ENCODE data around the gene ITSN2.
A peak's percentile ranks its signal among the peaks of the same experiment; 100 is the strongest.

Gene ITSN2

DNA sequence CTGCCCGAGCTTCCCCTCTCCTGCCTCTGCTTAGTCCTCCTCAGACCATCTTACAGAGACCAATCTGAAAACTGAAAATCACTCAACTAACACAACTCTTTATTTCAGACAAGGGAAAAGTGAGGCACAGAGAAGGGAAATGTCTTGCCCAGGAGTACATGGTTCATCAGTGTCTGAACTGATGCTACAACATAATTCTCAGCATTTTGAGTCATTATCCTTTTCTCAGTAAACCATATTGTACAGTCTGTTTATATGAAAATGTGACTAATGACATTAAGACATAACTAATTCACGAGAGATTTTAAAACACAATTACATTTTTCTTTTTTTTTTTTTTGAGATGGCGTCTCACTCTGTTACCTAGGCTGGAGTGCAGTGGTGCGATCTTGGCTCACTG, 62.7 kb downstream of the ITSN2 start:
- no peaks in the 10 kb centered on the region for H3K4me1 Mint-ChIP-seq (ENCODE audit: low read depth)
- H3K36me3 Mint-ChIP-seq (ENCODE audit: low read depth) = peaks cover 87% of the 10 kb centered on the region
- no peak overlapping the region for H3K4me3 Mint-ChIP-seq
- intact Hi-C loops (cut with micrococcal nuclease) = no loop called here
- H3K27ac Mint-ChIP-seq = no peak overlapping the region
- H3K27me3 Mint-ChIP-seq = no peaks in the 10 kb centered on the region
- H3K9me3 Mint-ChIP-seq = no peaks in the 10 kb centered on the region

DNA sequence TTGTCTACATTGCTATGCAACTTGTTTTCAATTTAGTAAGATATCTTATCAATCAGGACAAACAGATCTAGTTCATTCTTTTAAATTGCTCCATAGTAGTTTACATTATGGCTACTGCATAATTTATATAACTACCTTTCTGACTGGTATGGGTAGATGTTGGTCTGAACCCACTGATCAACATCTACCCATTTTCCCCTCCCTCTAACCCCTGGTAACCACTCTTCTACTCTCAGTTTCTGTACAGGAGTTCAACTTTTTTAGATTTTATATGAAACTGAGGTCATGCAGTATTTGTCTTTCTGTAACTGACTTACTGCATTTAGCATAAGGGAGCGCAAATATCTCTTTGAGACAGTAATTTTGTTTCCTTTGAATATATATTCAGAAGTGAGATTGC, 73.2 kb downstream of the ITSN2 start:
- H3K4me3 Mint-ChIP-seq = no peak overlapping the region
- H3K36me3 Mint-ChIP-seq (ENCODE audit: low read depth) = peaks cover 73% of the 10 kb centered on the region
- intact Hi-C loops (cut with micrococcal nuclease) = no loop called here
- no peaks in the 10 kb centered on the region for H3K27me3 Mint-ChIP-seq
- no peak overlapping the region for H3K27ac Mint-ChIP-seq
- H3K4me1 Mint-ChIP-seq (ENCODE audit: low read depth) = no peaks in the 10 kb centered on the region
- no peaks in the 10 kb centered on the region for H3K9me3 Mint-ChIP-seq

DNA sequence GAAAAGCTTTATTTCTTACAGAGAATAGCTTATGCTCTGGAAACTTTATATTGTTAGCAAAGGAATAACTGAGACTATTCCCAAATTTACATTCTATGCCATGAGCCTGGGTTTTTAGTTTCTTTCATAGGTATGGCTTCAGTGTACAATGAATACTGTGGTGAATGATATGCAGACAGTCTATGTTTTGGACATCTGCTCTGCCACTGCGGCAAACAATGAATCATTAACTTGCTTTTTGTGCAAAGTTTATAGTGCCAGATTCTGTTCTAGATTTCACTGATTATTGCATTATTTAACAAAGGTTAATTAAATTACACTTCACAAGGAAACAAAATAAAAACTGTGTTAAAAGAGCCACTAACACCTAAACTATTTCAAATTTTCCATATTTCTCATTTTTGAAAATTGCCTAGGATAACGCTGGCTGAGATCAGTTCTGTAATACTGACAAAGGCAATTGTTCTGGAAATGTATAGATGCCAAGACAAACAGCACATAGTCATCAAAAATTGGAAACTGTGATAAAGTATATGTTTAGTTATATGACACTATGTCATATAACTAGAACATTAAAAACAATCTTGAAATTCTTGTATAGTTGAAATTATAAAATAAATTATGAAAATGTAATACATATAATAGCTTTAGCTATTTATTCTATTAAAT, 74.7 kb downstream of the ITSN2 start:
- Mint-ChIP-seq H3K4me3 (no peak overlapping the region), H3K27ac (no peak overlapping the region), H3K27me3 (no peaks in the 10 kb centered on the region), H3K36me3 (ENCODE audit: low read depth) (peaks cover 58% of the 10 kb centered on the region), H3K9me3 (no peaks in the 10 kb centered on the region), H3K4me1 (ENCODE audit: low read depth) (no peaks in the 10 kb centered on the region)
- intact Hi-C loops (cut with micrococcal nuclease) = no loop called here

DNA sequence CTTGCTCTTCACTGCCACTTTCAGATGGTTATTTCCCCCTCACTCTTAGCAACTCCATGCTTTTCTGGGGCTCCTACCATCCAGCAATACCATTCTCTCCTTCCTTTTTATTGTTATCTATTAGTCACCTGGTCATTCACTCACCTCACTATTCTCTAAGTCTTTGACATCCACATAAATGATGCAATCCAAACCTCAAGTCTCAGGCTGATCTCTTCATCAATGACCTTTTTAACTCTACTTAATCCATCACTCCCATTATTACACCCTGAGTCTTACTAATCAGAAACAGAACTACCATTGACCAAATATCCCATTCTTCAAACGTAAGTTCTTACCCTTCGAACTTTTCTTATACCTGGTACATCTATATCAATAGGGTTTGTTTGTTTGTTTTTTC, 79.7 kb downstream of the ITSN2 start:
- Mint-ChIP-seq H3K9me3 (no peaks in the 10 kb centered on the region), H3K27ac (no peak overlapping the region), H3K27me3 (no peaks in the 10 kb centered on the region), H3K36me3 (ENCODE audit: low read depth) (peaks cover 29% of the 10 kb centered on the region), H3K4me1 (ENCODE audit: low read depth) (peaks cover 13% of the 10 kb centered on the region), H3K4me3 (no peak overlapping the region)
- intact Hi-C loops (cut with micrococcal nuclease) = no loop called here

DNA sequence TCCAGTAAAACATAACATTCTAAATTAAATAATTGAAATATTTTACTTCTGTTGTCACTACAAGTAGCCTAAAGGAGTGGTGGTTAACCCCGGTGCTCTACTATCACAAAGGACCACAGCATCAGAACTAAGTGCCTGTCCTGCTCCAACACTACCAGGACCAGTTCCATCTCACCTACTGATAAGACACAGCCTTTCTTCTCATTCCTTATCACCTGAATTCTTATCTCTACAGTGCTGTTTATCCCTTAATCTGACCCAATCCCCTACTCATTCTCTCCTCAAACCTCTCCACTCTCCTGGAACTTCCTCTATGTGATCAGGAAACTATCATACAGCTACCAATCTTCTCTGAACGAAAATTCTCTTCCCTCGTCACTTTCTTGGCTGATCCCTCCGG, 80.2 kb downstream of the ITSN2 start:
- intact Hi-C loops (cut with micrococcal nuclease) = no loop called here
- Mint-ChIP-seq H3K36me3 (ENCODE audit: low read depth) (peaks cover 24% of the 10 kb centered on the region), H3K27me3 (no peaks in the 10 kb centered on the region), H3K4me3 (no peak overlapping the region), H3K9me3 (no peaks in the 10 kb centered on the region), H3K4me1 (ENCODE audit: low read depth) (peaks cover 13% of the 10 kb centered on the region), H3K27ac (no peak overlapping the region)

DNA sequence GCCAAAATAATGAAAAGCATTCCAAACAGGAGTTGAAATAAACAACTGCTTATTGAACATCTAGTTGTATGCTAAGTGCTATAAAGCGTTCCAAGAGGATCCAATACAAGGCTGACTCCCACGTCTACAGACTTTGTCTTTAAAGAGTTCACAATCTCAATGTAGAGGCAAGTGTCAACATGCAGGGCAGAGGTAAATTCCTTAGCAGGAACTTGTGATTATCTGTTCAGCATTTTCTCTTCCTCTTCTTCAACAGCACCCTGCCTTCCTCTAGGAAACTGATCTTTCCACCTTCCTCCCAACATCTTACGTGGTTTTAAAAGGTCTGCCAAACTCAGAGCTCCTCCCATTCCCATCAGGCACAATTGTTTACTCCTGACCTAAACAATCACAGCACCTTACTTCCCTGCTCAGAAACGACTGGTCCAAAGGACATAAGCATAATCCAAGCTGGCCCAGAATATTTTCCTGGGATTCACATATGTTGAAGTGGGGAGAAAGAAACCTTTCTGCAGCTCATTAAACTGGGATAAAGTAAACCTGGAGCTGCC, 83.9 kb downstream of the ITSN2 start:
- intact Hi-C loops (cut with micrococcal nuclease) = no loop called here
- H3K9me3 Mint-ChIP-seq = no peaks in the 10 kb centered on the region
- no peak overlapping the region for H3K4me3 Mint-ChIP-seq
- no peaks in the 10 kb centered on the region for H3K27me3 Mint-ChIP-seq
- peaks cover 31% of the 10 kb centered on the region for H3K4me1 Mint-ChIP-seq (ENCODE audit: low read depth)
- H3K36me3 Mint-ChIP-seq (ENCODE audit: low read depth) = peaks cover 47% of the 10 kb centered on the region
- no peak overlapping the region for H3K27ac Mint-ChIP-seq

DNA sequence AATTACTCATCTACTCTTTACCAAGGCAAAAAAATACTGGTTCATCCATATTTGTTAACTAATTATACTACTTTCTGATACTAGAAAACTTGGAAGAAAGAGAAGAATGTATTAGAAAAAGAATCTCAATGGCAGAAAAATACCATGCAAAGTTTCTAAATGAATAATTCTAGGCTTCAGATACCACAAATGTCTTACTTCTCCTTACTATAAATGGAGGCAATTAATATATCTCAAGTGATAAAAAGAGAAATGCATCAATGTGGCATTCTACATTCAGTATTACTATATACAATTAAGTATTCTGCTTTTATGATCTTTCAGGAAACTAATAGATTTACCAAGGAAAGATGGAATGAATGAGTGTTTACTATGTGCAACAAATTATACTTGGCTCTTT, 85.5 kb downstream of the ITSN2 start:
- H3K36me3 Mint-ChIP-seq (ENCODE audit: low read depth) = peaks cover 63% of the 10 kb centered on the region
- H3K27me3 Mint-ChIP-seq = no peaks in the 10 kb centered on the region
- intact Hi-C loops (cut with micrococcal nuclease) = no loop called here
- no peak overlapping the region for H3K4me3 Mint-ChIP-seq
- H3K27ac Mint-ChIP-seq = no peak overlapping the region
- H3K9me3 Mint-ChIP-seq = no peaks in the 10 kb centered on the region
- H3K4me1 Mint-ChIP-seq (ENCODE audit: low read depth) = peaks cover 36% of the 10 kb centered on the region

DNA sequence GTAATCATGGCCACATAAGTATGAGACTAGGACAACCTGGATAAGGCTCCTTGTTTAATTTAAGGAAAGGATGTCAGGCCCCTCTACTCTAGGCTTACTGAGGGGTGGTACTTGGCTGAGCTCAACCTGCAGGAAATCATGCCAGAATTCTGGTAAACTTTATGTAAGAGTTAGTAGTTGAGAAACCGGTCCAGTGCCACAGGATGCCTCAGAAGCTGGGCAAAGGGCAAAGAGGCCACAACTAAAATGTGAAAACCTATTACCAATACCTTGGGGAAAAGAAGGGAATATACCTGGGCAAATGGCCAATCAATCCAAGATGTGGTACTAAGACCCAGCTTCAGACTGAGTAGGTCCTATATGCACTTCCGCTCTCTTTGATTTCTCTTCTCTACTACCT, 86.7 kb downstream of the ITSN2 start:
- Mint-ChIP-seq H3K4me1 (ENCODE audit: low read depth) (peaks cover 41% of the 10 kb centered on the region), H3K27me3 (no peaks in the 10 kb centered on the region), H3K36me3 (ENCODE audit: low read depth) (peaks cover 75% of the 10 kb centered on the region), H3K4me3 (no peak overlapping the region), H3K27ac (no peak overlapping the region), H3K9me3 (no peaks in the 10 kb centered on the region)
- intact Hi-C loops (cut with micrococcal nuclease) = no loop called here

DNA sequence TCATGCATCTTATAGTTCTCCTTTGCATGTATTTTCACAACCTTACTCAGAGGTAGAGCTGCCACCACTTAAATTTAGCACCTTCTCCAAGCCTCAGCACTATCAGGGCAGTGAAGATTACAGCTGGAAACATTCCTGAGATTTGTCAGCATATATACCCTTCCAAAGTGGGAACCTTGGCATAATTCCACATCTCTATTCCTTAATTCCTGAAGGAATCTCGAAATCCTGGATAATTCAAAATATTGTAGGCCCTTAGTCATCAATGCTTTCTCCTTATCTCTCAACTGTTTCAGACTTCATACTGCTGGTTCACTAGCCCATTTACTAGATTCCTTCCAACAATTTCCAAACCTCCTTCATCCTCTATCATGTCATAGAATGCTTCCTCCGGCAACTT, 87.4 kb downstream of the ITSN2 start:
- Mint-ChIP-seq H3K4me1 (ENCODE audit: low read depth) (peaks cover 38% of the 10 kb centered on the region), H3K36me3 (ENCODE audit: low read depth) (peaks cover 78% of the 10 kb centered on the region), H3K4me3 (no peak overlapping the region), H3K27ac (no peak overlapping the region), H3K27me3 (no peaks in the 10 kb centered on the region), H3K9me3 (no peaks in the 10 kb centered on the region)
- intact Hi-C loops (cut with micrococcal nuclease) = no loop called here

DNA sequence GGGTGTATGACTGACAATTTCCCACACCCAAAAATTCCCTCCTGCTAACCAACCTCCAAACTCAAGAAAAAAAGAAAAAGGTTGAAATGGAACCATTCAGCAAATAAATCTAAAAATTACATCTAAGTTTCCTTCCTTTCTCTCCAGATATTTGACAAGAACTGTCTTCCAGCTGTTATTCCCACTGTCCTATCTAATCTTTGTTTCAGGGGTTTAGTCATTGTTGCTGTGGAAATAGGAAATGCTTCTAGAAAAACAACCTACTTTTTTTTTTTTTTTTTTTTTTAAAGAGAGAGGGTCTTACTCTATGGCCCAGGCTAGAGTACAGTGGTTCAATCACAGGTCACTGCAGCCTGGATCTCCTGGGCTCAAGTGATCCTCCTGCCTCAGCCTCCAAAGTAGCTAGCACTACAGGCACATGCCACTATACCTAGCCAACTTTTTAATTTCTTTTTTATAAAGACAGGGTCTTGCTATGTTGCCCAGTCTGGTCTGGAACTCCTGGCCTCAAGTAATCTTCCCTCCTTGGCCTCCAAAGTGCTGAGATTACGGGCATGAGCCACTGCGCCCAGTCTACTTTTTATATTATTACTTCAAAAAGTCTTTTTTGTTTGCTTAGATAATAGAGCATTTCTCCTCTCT, 88.1 kb downstream of the ITSN2 start:
- Mint-ChIP-seq H3K4me3 (no peak overlapping the region), H3K9me3 (no peaks in the 10 kb centered on the region), H3K27me3 (no peaks in the 10 kb centered on the region), H3K27ac (peak overlapping the region; percentile 43), H3K36me3 (ENCODE audit: low read depth) (peaks cover 82% of the 10 kb centered on the region), H3K4me1 (ENCODE audit: low read depth) (peaks cover 37% of the 10 kb centered on the region)
- intact Hi-C loops (cut with micrococcal nuclease) = no loop called here

DNA sequence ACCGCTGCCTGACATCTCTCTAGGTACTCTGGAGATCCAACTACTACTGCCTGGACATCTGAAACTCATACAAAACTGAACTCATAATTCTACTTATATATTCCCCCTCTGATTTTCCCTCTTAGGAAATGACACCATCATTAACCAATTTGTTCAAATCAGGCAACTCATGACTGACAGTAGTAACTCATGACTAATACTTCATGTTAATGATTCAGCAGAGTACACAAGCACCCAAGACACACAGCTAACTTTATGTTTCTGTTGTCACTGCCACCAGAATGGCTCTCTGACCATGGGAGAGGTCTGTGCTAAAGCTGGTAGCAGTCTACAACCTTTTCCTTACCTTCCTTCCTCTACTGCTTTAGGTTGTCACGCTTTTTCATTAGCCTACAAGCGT, 91.1 kb downstream of the ITSN2 start:
- Mint-ChIP-seq H3K27ac (no peak overlapping the region), H3K36me3 (ENCODE audit: low read depth) (peaks cover 94% of the 10 kb centered on the region), H3K9me3 (no peaks in the 10 kb centered on the region), H3K27me3 (no peaks in the 10 kb centered on the region), H3K4me3 (no peak overlapping the region), H3K4me1 (ENCODE audit: low read depth) (peaks cover 28% of the 10 kb centered on the region)
- intact Hi-C loops (cut with micrococcal nuclease) = no loop called here

DNA sequence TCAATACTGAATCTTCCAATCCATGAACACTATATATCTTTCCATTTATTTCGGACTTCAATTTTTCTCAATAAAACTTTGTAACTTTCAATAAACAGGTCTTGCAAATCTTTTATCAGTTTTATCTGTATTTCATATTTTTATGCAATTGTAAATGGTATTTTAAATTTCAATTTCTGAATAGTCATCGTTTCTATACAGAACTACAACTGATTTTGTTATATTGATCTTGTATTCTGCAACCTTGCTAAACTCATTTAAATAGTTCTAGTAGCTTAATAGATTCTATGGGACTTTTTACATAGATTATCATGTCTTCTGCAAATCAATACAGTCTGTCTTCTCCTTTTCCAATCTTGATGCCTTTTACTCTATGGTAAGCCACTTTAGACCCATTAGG, 95.1 kb downstream of the ITSN2 start:
- Mint-ChIP-seq H3K36me3 (ENCODE audit: low read depth) (peaks cover 80% of the 10 kb centered on the region), H3K4me1 (ENCODE audit: low read depth) (peaks cover 15% of the 10 kb centered on the region), H3K9me3 (no peaks in the 10 kb centered on the region), H3K27ac (no peak overlapping the region), H3K4me3 (no peak overlapping the region), H3K27me3 (no peaks in the 10 kb centered on the region)
- intact Hi-C loops (cut with micrococcal nuclease) = no loop called here

DNA sequence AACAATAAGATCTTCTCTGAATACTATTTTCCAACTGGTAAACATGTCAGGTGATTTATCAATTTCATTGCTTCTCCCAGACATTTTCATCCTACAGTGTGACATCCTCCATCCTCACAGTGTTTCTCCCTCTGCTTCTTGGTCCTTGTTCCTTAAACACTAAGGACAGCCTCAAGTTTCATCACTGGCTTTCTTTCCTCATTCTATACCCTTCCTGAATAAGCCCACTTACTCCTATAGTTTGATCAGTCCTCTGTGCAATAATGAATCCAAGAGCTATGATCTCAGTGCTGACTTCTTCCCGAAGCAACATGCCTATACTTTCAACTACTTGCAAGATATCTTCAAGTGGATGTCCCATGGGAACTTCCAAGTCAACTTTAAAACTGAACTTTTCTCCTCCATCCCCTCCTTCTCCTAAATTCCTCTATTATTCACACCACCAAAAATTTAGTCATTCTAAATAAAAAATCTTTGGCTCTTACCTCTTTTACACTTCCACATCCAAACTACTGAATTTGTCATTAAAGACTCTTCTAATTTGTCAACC, 97.8 kb downstream of the ITSN2 start:
- intact Hi-C loops (cut with micrococcal nuclease) = no loop called here
- Mint-ChIP-seq H3K4me3 (no peak overlapping the region), H3K27ac (no peak overlapping the region), H3K36me3 (ENCODE audit: low read depth) (peaks cover 53% of the 10 kb centered on the region), H3K9me3 (no peaks in the 10 kb centered on the region), H3K27me3 (no peaks in the 10 kb centered on the region), H3K4me1 (ENCODE audit: low read depth) (peaks cover 10% of the 10 kb centered on the region)

DNA sequence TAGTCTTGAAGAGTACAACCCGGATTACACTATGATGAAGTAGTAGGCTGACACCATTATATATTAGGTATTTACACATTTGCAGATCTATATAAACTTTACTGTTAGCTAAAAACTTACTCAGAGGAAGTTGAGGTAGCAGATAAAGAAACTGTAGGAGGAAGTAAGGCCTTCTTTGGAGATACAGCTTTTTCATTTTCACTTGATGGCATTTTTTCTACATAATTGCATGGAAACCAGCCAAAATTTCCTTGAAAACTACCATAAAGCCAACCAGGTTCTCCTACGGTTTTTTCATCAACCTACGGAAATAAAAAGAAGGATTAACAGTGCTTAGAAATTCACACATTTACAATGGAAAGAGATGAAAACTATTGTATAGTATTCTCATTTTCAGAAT, 98.9 kb downstream of the ITSN2 start:
- Mint-ChIP-seq H3K4me1 (ENCODE audit: low read depth) (peaks cover 10% of the 10 kb centered on the region), H3K27me3 (no peaks in the 10 kb centered on the region), H3K27ac (no peak overlapping the region), H3K4me3 (no peak overlapping the region), H3K36me3 (ENCODE audit: low read depth) (peaks cover 42% of the 10 kb centered on the region), H3K9me3 (no peaks in the 10 kb centered on the region)
- intact Hi-C loops (cut with micrococcal nuclease) = no loop called here
